ENCODE results near the gene AGMO.
"Not testable (repeated sequence)": the region's sequence is repeated elsewhere in the genome, so short reads cannot be mapped to it uniquely, and the experiment has no call there.

The AGMO gene

GRCh38 chr7:15558756-15559155, 3.1 kb downstream of the AGMO start:
- DNase-seq: no peak

GRCh38 chr7:15557686-15558085, 4.1 kb downstream of the AGMO start:
- DNase-seq: no peak

- DNase-seq: no peak
Measured at GRCh38 chr7:15557186-15557585, 4.6 kb downstream of the AGMO start.

- DNase-seq: no peak
Measured at GRCh38 chr7:15556339-15557105, 5.3 kb downstream of the AGMO start.

- DNase-seq: no peak
Measured at GRCh38 chr7:15555381-15555859, 6.4 kb downstream of the AGMO start.

- no peak for DNase-seq
Measured at GRCh38 chr7:15554744-15555143, 7.1 kb downstream of the AGMO start.

GRCh38 chr7:15554081-15554480, 7.7 kb downstream of the AGMO start:
- no peak for DNase-seq

GRCh38 chr7:15547320-15547719, 14.5 kb downstream of the AGMO start:
- not testable (repeated sequence) for DNase-seq

- no peak for DNase-seq
Measured at GRCh38 chr7:15546272-15546792, 15.5 kb downstream of the AGMO start.

- no peak for DNase-seq
Measured at GRCh38 chr7:15544050-15544449, 17.8 kb downstream of the AGMO start.

GRCh38 chr7:15543256-15543655, 18.6 kb downstream of the AGMO start:
- peak; percentile 28 for DNase-seq

- DNase-seq: no peak
Measured at GRCh38 chr7:15527648-15528047, 34.2 kb downstream of the AGMO start.

- no peak for DNase-seq
Measured at GRCh38 chr7:15525652-15526263, 36.1 kb downstream of the AGMO start.

- no peak for DNase-seq
Measured at GRCh38 chr7:15524077-15524476, 37.7 kb downstream of the AGMO start.

GRCh38 chr7:15517865-15518264, 44.0 kb downstream of the AGMO start:
- DNase-seq: not testable (repeated sequence)

GRCh38 chr7:15515252-15515651, 46.6 kb downstream of the AGMO start:
- peak; percentile 50 for DNase-seq

- no peak for DNase-seq
Measured at GRCh38 chr7:15508258-15508657, 53.6 kb downstream of the AGMO start.

- no peak for DNase-seq
Measured at GRCh38 chr7:15507708-15508107, 54.1 kb downstream of the AGMO start.

- no peak for DNase-seq
Measured at GRCh38 chr7:15507171-15507570, 54.6 kb downstream of the AGMO start.

- DNase-seq: no peak
Measured at GRCh38 chr7:15505761-15506160, 56.1 kb downstream of the AGMO start.

GRCh38 chr7:15504351-15504750, 57.5 kb downstream of the AGMO start:
- DNase-seq: no peak

- no peak for DNase-seq
Measured at GRCh38 chr7:15503603-15504290, 58.1 kb downstream of the AGMO start.

- DNase-seq: no peak
Measured at GRCh38 chr7:15498465-15498864, 63.4 kb downstream of the AGMO start.

GRCh38 chr7:15495170-15495569, 66.6 kb downstream of the AGMO start:
- DNase-seq: no peak

All from right hindlimb (tissue), 1 donor.